Measurements from ENCODE around the gene DSC1.

GRCh38 chr18:31204833-31205232 is 42.2 kb upstream of the DSC1 start:
- TF ChIP-seq, protein P1, sequence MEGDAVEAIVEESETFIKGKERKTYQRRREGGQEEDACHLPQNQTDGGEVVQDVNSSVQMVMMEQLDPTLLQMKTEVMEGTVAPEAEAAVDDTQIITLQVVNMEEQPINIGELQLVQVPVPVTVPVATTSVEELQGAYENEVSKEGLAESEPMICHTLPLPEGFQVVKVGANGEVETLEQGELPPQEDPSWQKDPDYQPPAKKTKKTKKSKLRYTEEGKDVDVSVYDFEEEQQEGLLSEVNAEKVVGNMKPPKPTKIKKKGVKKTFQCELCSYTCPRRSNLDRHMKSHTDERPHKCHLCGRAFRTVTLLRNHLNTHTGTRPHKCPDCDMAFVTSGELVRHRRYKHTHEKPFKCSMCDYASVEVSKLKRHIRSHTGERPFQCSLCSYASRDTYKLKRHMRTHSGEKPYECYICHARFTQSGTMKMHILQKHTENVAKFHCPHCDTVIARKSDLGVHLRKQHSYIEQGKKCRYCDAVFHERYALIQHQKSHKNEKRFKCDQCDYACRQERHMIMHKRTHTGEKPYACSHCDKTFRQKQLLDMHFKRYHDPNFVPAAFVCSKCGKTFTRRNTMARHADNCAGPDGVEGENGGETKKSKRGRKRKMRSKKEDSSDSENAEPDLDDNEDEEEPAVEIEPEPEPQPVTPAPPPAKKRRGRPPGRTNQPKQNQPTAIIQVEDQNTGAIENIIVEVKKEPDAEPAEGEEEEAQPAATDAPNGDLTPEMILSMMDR (IDR thresholded peaks at IDR 0.05; ENCODE audit: low read depth, low read length): no peak
- no peak for TF ChIP-seq EZH2phosphoT487 (IDR thresholded peaks at IDR 0.05; ENCODE audit: low read depth)

Measured in OCI-LY3 (cell line).